HG02981 (cell line): ENCODE measurements around the gene RBMX.
"Not testable (repeated sequence)": the region's sequence is repeated elsewhere in the genome, so short reads cannot be mapped to it uniquely, and the experiment has no call there.

Source experiments
- ATAC-seq: cut with Tn5 transposase; IDR thresholded peaks from one replicate; pipeline ENCODE4 v1.9.1; 2021; ENCODE audit warnings: mild to moderate bottlenecking, moderate library complexity; ENCODE audit not compliant: unreplicated experiment

Gene RBMX

DNA sequence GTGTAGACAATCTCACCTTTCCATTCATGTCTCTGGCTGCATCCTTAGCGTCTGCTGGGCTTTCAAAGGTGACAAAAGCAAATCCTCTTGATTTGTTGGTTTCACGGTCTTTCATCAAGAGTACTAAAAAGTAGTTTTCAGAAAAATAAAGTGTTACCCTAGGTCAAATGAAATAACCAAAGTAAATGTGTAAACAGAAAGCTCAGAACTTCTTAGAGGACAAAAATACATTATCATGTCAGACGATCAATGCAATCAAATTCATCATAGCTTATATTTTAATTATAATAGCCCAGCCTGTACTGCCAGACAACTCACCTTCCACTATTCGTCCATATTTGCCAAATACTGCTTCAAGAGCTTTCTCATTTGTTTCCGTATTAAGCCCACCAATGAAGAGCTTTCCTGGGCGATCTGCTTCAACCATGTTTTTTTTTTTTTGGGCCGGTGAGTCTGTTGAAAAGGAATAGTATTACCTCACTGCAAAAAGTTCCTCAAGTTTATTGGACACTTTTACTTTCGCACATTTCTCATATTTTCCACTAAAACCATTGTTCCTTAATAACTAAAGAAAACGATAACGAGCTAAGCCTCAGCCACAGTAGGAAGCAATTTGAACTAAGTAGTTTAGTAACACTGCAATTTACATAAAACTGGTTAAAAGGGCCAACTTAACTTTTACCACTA is 1.4 kb downstream of the RBMX start:
- ATAC-seq: no peak

DNA sequence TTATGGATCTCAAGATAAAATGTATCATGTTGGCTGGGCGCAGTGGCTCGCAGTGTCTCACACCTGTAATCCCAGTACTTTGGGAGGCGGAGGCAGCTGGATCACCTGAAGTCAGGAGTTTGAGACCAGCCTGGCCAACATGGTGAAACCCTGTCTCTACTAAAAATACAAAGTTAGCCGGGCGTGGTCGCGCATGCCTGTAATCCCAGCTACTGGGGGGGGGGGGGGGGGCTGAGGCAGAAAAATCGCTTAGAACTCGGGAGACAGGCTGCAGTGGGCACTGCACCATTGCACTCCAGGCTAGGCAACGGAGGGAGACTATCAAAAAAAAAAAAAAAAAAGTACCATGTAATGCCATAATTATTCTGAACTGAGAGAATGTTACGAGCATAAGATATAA is 2.1 kb downstream of the RBMX start:
- no peak for ATAC-seq

DNA sequence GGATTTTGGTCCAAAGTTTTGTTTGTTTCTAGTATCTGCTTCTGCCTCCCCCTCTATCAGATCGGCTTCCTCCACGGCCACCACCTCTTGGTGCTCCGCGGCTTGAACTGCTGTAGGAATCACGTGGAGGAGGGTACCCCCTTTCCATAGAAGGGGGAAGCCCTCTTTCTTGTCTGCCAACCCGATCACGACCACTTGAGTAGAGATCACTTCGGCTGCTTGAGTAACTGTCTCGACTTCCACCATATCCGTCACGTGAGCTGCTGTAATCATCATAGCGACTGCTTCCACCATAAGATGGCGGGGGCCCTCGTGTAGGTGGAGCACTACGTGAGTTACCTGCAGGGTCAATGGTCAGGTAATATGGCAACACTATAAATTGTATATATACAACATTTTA is 6.4 kb downstream of the RBMX start:
- not testable (repeated sequence) for ATAC-seq

DNA sequence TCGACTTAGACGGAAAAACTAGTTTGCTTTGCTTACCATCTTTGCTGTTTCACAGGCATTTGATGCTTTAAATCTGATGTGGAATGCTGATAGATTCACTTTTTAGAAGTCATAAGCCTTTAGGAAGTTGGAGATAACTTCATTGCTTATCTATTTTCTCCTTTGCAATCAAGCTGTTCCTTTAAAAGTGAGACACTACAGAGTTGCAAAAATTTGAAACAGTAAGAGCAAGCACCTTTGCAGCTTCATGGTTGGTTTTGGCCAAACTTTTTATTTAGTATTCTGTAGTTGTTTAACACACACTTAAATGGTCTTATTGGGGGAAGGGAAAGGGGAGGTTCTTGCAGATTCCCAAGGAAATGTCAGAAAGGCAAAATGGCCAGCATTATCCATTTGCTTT is 7.3 kb downstream of the RBMX start:
- not testable (repeated sequence) for ATAC-seq

DNA sequence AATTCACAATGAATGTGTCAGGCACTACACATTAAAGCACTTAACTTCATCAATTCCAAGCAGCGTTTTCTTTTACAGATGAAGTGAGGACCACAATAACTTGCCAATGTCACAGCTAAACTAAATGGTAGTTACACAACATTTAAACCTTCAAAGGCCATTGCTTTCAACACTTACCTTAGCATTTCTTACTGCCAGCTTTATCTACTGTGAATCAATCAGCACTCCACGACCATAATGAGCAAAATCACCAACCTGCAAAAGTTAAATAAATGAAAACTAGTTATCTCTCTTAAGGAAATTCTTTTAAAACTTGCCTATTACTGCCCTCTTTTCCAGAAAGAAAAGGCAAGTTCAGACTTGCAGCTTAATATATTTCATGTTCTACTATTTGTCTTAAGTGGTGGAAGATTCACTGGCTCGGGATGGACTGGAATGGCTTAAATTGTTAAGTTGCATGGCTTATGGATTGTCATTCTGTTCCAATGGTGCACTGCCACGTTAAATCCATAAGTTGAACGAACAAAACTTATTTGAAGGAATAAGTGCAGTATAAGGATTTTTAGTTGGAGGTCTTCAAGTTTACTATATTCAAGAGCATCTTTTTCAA is 8.3 kb downstream of the RBMX start:
- no peak for ATAC-seq

DNA sequence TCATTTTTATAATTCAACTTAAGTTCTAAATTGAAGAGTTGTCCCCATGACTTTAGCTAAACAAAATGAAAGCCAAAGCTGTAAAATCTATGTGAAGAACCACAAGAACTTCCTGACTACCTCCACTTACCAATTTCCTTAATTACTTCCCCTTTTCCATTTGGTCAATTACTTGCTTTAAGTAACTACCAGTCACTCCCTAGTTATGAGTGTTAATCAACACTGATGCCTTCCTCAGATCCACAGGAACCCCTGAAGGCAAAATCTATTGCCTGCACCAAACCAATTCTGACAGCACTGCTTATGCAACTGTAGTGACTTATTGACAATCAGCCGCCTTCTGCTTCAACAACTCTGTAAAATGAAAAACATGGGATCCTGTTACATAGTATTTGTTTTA is 10.5 kb downstream of the RBMX start:
- no peak for ATAC-seq

DNA sequence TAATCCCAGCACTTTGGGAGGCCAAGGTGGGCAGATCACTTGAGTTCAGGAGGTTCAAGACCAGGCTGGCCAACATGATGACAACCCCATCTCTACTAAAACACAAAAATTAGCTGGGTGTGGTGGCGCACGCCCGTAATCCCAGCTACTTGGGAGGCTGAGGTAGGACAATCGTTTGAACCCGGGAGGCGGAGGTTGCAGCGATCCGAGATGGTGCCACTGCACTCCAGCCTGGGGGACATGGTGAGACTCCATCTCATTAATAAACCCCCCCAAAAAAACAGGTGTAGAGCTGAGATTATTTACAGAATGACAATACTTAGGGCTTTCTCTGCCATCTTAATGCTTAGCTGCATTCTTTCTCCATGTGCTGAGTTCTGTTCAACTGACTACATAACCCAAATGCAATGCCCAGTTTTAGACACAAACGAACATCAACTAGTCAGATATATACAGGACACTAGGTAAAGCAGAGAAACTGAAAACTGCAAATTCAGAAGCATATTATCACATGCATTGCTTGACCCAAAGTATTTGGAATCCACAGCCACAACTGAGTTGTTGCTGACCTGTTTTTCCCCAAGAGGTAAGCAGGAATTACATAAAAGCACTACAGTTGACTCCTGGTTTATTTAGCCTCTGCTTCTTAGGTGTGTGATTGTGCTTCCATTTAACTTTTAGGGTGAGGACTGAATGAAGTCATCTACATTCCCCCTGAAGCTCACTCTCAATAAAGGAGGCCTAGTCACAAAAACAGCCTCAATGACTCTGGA is 12.1 kb downstream of the RBMX start:
- no peak for ATAC-seq

DNA sequence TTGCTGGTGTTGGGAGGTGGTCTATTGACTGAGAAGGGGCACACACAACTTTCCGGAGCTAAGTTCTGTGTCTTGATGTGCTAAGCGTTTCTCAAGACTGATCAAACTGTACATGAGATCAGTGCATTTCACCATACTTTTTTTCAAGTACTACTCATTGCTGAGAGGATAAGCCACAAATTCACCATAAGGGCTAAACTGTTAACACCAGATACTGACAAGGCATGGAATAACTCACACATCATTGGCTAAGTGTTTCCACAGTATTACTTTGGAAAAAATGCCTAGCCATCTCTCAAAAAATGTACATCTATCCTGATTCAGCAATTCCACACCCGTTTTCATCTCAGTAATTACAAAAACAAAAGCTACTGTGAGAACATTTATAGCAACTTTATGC is 13.0 kb downstream of the RBMX start:
- ATAC-seq: no peak

DNA sequence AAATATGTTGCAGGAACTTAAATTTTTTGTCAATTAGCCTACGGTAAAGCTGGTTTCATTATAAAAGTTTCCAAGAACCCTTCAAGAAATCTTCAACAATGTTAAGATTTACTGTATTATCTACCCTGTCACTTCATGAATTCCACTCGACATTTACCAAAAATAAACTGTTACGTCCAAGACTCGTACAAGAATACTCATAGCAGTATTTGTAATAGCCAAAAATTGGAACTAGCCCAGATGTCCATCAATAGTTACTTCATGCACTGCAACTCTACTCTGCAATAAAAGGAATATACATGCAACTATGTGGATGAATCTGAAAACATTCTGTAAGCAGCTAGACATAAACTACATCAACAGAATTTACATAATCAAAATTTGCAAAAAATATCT is 13.4 kb downstream of the RBMX start:
- no peak for ATAC-seq

DNA sequence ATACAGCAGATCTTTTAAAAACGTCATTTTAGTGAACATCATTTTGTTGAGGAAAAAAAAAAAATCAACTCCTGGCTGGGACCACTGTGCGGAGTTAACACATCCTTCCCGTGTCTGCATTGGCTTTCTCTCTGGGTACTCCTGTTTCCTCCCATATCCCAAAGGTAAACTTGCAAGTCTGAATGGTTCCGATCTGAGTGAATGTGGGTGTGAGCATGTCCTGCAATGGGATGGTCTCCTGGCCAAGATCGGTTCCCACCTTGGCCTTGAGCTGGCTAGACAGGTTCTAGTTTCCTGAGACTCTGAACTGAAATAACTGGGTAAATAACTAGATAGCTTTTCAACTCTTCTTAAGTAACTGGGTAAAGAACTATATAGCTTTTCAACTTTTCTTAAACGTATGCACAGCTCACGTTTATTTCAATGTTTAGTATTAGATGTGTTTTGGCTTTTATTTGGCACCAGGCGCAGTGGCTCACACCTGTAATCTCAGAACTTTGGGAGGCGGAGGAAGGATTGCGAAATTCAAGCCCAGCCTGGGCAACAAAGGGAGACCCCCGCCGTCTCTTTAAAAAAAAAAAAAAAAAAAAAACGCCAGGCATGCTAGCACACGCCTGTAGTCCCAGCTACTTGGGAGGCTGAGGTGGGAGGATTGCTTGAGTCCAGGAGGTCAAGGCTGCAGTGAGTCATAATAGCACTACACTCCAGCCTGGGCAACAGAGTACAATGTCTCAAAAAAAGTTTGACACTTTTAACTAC is 14.0 kb downstream of the RBMX start:
- no peak for ATAC-seq

DNA sequence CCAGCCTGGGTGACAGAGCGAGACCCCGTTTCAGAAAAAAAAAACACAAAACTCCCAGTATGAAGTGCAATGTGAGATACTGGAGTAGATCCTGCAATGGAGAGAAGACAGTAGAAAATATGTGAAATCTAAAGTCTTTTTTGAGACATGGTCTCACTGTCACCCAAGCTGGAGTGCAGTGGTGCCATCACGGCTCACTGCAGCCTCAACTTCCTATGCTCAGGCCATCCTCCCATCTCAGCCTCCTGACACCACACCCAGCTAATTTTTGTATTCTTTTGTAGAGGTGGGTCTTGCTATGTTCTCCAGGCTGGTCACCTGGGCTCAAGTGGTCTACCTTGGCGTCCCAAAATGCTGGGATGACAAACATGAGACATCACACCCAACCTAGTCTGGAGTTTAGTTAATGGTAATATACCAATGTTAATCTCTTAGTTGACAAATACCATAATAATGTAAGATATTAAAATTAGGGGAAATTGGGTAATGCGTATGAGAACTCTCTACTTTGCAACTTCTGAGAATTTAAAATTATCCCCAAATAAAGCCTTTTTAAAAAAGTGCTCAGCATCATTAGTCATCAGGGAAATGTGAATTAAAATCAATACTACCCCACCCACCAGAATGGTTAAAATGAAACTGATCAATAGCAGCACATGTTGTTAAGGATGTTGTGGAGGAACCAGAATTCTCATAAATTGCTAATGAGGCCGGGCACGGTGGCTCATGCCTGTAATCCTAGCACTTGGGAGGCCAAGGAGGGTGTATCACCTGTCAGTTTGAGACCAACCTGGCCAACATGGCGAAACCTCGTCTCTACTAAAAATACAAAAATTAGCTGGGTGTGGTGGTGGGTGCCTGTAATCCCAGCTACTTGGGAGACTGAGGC is 15.0 kb downstream of the RBMX start:
- ATAC-seq: no peak

DNA sequence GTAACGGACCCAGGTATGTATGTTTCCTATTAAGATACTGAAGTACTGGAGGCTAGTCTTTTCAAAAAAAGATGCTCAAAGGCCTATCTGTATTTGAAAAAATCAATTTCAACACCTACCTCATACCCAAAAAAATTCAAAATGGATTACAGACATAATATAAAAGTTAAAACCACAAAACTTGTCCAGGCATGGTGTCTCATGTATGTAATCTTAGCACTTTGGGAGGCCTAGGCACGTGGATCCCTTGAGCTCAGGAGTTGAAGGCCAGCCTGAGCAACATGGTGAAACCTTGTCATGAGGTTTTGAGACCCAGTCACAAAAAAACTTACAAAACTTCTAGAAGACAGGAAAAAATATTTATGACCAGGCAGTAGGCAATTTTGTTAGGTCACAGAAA is 16.7 kb downstream of the RBMX start:
- no peak for ATAC-seq

DNA sequence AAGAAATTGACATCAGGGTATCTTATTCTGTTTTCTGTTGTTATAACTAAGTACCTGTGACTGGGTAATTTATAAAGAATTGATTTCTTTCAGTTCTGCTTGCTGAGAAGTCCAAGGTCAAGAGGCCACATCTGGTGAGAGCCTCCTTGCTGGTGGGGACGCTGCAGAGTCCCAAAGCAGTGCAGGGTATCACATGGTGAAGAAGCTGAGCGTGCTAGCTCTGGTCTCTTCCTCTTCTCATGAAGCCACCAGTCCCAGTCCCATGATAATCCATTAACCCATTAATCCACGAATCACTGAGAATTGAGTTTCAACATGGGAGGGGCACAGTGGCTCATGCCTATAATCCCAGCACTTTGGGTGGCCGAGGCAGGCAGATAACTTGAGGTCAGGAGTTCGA is 18.0 kb downstream of the RBMX start:
- no peak for ATAC-seq

DNA sequence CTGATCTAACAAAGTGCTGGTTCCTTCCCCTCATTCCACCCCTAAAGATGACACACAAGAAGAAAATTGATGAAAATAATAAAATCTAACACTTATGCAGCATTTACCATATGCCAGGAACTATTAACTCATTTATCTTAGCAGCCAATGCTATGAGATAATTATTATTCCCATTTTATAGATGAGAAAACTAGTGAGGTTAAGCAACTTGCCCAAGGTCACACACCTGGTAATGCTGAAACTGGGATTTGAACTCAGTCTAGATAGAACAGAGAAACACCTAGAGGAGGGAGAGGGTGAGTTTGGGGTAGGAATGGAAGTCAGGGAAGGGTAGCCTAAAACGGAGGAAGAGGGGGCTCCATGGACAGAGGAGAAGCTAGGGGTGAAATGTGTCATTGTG is 18.6 kb downstream of the RBMX start:
- no peak for ATAC-seq

DNA sequence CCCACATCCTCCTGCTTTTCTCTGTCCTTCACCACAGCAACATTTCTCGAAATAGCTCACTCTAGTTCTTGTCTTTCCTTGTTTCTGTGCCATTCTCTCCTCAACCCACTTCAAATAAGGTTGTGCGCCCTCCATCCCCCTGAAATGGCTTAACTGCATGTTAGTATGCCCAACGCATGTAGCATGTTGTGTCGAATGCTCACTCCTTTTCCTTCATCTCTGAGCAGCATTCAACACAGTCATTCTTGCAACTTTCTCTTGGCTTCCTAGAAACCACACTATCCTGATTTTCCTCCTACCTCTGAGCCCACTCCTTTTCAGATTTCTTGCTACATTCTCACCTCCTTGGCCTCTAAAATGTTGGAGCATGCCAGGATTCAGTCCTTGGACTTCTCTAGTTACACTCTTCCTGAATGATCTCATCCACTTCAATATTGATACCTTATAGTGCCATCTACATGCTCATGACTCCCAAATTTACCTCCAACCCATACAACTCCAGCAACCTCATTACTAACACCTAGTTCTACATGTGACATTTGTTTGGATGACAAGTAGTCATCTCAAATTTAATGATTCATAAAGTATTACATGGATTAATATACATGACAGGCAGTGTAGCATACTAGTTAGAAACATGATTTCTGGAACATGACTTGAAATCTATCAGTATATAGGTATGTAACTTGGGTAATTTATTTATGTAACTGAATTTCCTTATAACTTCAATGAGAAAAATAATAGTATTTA is 22.3 kb downstream of the RBMX start:
- no peak for ATAC-seq

DNA sequence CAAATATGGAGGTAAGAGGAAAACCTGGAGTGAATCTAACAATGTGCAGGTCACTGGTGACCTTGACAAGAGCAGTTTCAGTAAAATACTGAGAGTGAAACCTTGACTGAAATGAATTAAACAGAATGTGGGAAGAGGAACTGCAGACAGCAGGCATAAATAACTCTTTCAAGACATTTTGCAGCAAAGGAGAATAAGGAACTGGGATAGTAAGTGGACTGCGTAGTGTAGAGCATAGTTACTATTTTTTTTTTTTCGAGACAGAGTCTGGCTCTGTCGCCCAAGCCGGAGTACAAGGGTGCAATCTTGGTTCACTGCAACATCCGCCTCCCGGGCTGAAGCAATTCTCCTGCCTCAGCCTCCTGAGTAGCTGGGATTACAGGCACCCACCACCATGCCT is 24.0 kb downstream of the RBMX start:
- ATAC-seq: peak; percentile 43

DNA sequence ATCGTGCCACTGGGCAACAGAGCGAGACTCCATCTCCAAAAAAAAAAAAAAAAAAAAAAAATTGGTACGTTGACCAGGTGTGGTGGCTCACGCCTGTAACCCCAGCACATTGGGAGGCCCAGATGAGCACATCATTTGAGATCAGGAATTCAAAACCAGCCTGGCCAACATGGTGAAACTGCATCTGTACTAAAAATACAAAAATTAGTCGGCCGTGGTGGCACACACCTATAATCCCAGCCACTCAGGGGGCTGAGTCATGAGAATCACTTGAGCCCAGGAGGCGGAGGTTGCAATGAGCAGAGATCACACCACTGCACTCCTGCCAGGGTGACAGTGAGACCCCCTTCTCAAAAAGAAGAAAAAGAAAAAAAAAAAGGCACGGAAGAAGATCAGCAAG is 24.5 kb downstream of the RBMX start:
- no peak for ATAC-seq

DNA sequence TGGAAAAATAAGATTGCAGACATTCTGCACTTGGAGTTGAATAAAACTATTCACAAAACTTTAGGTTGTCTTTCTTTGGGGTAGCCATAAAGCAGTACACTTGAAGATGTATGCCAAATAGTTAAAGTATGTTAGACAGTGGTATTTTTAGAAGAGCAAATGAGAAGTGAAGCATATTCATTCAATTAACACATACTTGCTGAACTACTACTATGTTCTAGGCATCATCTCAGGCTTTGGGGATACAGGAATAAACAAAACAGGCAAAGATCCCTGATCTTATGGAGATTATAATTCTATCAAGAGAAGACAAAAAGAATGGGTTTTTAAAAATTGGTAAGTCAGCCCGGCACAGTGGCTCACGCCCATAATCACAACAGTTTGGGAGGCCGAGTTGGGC is 29.0 kb downstream of the RBMX start:
- ATAC-seq: no peak

DNA sequence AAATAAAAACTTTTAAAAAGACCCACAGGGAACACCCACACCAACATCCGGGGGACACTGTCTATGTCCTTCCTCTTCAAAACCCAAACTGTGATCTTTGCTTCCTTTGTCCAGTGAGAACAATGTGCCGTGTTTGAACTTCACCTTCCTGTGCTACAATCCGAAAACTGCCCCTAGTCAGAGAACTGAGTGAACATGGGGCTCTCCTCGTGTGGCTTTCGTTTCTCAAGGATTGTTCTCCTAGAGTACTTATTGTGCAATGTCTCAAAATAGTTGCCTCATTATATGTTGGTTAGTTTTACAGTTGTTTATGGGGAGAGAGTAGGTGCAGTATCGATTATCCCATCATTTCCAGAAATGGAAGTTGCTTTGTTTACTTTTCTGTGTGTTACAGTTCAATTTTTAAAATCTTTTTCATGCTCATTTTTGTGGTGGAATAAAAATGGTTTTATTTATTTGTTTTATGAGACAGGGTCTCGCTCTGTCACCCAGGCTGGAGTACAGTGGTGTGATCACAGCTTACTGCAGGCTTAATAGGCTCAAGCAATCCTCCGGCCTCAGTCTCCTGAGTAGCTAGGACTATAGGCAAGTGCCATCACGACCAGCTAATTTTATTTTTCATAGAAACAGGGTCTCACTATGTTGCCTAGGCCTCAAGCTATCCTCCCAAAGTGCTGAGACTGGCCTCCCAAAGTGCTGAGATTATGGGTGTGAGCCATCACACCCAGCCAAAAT is 29.9 kb downstream of the RBMX start:
- no peak for ATAC-seq
